Endothelial cell of hepatic sinusoid (primary cell): Measurements from ENCODE around the gene ZNF512B.
"Not testable (repeated sequence)": the region's sequence is repeated elsewhere in the genome, so short reads cannot be mapped to it uniquely, and the experiment has no call there.

Source experiments
- in situ Hi-C: cut with HindIII; loops from 2 replicates; pipeline ENCODE4 v1.10.0; 2017; ENCODE audit warnings: low sequenced_read_pairs

Gene ZNF512B, protein sequence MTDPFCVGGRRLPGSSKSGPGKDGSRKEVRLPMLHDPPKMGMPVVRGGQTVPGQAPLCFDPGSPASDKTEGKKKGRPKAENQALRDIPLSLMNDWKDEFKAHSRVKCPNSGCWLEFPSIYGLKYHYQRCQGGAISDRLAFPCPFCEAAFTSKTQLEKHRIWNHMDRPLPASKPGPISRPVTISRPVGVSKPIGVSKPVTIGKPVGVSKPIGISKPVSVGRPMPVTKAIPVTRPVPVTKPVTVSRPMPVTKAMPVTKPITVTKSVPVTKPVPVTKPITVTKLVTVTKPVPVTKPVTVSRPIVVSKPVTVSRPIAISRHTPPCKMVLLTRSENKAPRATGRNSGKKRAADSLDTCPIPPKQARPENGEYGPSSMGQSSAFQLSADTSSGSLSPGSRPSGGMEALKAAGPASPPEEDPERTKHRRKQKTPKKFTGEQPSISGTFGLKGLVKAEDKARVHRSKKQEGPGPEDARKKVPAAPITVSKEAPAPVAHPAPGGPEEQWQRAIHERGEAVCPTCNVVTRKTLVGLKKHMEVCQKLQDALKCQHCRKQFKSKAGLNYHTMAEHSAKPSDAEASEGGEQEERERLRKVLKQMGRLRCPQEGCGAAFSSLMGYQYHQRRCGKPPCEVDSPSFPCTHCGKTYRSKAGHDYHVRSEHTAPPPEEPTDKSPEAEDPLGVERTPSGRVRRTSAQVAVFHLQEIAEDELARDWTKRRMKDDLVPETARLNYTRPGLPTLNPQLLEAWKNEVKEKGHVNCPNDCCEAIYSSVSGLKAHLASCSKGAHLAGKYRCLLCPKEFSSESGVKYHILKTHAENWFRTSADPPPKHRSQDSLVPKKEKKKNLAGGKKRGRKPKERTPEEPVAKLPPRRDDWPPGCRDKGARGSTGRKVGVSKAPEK

DNA sequence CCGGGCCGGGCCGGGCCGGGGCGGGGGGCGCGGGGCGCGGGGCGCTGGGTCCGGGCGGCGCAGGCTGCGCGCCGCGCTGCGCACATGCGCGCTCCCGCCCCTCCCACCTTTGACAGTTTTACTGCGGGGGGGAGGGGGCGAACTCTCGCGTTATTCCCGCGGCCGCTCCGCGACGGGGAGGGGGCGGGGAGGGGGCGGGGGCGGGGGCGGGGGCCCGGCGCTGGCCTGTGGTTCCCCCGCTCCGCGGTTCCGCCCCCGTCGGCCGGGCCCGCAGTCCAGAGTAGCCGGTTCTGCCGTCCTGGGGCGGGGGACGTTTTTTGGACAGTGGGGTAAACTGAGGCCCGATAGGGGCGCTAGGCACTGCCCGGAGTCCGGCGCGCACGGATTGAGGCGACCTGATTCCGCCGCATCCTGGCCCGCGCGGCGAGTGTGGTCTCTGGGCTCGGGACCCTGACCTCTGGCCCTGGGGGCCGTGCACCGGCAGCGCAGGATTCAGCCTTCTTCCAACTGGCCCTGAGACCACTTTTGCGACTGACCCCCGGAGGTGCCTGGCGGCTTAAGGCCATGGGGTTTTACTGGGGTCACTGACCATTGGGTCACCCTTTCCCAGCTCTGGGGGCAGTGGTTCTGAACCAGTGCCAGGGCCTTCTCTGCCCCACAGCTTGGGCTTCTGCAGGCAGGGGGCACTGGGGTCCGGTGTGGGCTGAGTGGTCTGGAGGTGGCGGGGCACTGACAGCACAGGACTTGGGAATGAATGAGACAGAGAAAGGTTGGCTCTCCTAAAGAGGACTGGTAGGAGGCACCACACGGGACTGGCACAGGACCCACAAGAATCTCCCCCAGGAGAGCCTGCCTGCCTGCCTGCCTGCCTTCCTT, at the start of gene ZNF512B:
Gene ZNF512B, minus strand, starts transcription at position 93 of the 876 bp plus-strand sequence. CDS start 1,980 bp downstream, outside the sequence.
- in situ Hi-C loops: no loop called here

DNA sequence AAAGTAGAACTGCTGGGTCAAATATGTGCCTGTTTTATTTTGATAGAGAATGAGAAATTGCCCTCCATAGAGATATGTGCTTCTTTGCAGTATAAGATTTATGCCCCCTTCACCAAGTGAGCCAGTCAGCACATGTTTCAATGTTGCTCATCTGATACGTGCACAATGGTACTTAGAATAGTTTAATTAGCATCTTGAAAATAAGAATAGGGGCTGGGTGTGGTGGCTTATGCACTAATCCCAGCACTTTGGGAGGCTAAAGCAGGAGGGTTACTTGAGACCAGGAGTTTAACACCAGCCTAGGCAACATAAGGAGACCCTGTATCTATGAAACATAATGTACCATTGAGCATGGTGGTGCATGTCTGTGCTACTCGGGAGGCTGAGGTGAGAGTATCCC, 45.9 kb upstream of the ZNF512B start:
- in situ Hi-C loops: no loop called here

DNA sequence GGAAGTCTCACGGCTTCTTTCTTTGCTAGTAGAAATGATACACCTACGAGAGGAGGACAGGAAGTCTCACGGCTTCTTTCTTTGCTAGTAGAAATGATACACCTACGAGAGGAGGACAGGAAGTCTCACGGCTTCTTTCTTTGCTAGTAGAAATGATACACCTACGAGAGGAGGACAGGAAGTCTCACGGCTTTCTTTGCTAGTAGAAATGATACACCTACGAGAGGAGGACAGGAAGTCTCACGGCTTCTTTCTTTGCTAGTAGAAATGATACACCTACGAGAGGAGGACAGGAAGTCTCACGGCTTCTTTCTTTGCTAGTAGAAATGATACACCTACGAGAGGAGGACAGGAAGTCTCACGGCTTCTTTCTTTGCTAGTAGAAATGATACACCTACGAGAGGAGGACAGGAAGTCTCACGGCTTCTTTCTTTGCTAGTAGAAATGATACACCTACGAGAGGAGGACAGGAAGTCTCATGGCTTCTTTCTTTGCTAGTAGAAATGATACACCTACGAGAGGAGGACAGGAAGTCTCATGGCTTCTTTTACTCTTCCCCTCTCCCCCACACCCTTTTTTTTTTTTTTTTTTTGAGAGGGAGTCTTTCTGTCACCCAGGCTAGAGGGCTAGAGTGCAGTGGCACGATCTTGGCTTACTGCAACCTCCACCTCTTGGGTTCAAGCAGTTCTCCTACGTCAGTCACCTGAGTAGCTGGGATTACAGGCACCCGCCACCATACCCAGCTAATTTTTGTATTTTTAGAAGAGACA, 42.8 kb upstream of the ZNF512B start:
- in situ Hi-C loops: not testable (repeated sequence)

DNA sequence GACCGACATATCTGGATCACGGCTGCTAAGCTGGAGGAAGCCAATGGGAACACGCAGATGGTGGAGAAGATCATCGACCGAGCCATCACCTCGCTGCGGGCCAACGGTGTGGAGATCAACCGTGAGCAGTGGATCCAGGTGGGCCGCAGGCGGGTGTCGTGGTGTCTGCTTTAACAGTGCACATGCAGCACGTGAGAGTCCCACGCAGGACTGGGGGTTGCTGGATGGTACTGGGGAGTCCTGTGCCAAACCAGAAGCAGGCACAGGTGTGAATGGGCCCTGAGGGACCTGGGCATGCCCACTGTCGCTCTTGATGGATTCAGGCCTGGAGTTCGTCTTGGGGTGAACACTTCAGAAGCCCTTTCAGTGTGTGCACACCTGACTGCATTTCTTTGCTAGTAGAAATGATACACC, 41.6 kb upstream of the ZNF512B start:
- in situ Hi-C loops: no loop called here

DNA sequence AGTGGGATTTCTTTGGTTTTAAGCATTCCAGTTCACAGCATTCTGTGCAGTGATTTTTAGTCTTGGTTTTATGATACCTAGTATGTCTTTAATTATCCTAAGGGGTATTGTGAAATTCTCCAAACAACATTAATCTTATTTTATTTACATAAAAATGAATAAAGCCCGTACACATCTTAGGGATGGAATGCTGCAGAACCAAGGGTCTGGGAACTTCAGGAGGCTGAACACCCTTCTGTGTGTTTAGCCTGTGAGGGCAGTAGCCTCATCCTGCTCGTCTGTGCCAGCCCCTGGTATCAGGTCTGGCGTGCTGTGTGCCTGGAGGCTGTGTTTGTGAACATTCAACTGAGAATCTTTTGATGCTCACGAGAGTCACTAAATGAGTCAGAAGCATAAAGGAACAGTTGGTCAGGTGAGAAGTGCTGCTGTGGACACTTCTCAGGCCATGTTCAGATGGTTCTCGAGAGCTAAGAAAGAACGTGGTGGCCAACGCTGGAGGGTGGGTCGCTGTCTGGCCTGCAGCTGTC, 41.0 kb upstream of the ZNF512B start:
- in situ Hi-C loops: no loop called here

DNA sequence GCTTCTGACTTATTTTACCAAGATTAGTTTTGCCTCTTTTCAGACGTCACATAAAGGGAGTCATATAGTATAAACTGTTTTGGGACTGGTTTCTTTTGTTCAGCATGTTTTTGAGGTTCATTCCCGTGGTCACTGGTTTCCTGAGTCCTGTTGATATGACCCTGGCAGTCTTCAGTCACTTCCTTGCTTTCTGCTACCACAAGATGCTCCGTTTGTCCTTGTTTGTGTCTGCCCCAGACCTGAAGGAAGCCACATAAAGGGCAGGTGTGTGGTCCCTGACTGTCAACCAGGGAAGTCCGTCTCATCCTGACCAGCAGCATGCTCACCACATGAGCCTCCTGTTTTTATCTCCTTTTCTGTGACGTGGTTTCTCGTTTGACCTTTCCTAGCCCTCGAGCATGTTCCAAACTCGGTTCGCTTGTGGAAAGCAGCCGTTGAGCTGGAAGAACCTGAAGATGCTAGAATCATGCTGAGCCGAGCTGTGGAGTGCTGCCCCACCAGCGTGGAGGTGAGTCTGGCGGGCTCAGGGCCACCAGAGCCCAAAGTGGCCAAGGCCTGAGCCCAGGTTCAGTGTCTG, 40.2 kb upstream of the ZNF512B start:
- in situ Hi-C loops: loop anchor here (10.0 kb wide), 1 partner anchor 135 kb away; no protein-coding TSS in a partner anchor

DNA sequence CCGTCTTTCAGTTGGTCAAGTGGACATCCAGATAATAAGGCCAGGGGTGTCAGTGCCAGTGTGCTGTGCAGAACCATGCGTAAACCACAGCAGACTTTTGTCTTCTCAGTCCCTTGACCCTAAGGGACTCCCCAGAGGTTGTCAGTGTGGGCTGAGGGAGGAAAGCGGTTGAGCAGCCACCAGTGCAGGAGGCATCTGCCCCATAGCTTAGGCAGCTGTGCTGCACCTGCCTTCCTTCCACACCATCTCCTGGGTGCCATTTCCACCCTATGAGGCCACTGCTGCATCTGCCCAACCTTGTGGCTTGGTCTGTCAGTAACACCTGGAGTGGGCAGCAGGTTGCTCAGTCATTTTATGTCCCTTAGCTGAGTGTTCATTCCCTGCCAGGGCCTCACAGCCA, 37.2 kb upstream of the ZNF512B start:
- in situ Hi-C loops: loop anchor here (10.0 kb wide), 1 partner anchor 138 kb away; no protein-coding TSS in a partner anchor

DNA sequence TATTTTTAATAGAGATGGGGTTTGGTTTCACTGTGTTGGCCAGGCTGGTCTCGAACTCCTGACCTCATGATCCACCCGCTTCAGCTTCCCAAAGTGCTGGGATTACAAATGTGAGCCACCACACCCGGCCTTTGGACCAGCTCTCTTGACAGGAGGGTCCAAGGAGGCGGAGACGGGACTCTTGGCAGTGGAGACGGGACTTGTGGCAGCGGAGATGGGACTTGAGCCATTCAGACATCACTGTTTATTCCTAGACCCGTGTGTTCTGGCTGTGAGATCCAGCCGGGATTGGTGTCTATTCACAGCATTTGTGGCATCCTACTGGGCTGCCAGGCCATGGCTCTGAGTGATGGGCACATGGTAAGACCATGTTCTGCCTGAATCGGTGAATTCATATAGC, 36.8 kb upstream of the ZNF512B start:
- in situ Hi-C loops: loop anchor here (10.0 kb wide), 1 partner anchor 138 kb away; no protein-coding TSS in a partner anchor

DNA sequence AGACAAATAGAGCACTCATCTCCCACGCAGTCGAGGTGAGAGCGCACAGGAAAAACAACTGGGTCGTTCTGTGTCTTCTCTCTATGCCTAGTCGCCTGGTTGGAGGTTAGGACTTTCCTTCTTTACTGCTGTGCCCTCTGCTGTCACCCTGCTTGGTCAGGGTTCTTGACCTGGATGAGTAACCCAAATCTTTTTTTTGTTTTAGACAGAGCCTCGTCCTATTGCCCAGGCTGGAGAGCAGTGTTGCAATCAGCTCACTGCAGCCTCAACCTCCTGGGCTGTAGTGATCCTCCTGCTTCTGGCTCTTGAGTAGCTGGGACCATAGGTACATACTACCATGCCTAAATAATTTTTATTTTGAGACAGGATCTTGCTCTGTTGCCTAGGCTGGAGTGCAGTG, 35.7 kb upstream of the ZNF512B start:
- in situ Hi-C loops: loop anchor here (10.0 kb wide), 1 partner anchor 139 kb away; no protein-coding TSS in a partner anchor

DNA sequence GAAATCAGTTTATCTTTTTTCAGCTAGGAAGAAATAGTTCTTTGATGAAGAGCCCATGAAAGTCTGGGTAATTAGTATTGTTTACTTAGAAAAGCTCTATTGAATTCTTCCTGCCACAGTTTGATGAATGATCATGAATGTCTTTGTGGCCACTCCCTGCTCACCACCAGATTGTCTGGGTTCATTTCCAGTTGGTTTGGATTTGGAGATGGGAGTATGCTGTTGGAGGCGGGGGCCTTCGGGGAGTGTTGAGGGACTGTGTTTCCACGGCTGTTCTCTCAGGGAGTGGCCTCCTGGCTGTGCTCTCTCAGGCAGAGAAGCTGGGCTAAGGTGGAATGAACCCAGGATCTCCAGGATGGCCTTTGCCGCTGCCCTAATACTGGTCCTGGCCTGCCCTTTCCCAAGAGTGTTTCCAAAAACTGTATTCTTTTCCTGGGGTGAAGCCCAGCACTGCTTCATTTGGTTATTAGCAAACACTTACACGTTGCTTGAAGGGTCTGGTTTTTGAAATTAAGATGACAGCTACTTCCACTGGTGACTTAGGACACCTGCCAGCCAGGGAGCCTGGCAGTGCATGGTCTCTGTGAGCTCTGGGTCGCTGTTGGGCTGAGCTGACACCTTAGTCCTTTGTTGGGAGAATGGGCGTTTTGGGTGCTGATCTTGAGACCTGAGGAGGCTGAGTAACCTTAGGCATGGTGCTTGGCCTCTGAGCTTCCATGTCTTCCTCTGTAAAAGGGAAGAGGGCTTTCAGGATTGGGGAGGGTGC, 34.4 kb upstream of the ZNF512B start:
- in situ Hi-C loops: loop anchor here (10.0 kb wide), 1 partner anchor 141 kb away; no protein-coding TSS in a partner anchor

DNA sequence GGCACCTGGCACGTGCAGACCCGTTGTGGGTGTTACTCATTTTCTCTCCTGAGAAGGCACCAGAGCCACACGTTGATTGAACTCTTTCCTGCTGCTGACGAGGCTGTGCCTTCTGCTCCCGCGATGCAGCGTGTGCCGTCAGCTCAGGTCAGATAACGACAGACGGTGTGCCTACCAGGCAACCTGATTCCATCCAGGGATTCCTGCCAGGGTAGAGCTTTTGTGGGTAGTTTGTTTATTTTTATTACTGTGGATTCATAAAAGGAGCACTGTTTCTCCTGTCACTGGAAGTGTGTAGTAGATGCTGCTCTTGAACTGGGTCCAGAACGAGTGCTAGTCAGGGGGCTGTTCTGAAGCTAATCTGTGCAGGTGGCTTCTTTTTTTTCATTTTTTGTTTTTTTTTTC, 31.9 kb upstream of the ZNF512B start:
- in situ Hi-C loops: loop anchor here (10.0 kb wide), 1 partner anchor 143 kb away; no protein-coding TSS in a partner anchor

DNA sequence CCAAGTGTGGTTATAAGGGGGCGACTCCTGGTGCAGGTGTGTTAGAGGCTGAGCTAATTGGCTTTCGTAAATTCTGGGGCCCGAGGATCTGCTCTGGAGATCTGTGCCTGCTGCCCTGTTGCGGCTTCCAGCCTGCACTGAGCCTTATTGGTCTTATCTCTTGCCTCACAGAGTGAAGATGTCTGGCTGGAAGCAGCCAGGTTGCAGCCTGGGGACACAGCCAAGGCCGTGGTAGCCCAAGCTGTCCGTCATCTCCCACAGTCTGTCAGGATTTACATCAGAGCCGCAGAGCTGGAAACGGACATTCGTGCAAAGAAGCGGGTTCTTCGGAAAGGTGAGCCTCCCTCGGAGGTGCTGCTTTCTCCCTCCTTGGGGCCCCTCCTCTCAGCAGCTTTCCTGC, 31.2 kb upstream of the ZNF512B start:
- in situ Hi-C loops: loop anchor here (10.0 kb wide), 1 partner anchor 144 kb away; no protein-coding TSS in a partner anchor

DNA sequence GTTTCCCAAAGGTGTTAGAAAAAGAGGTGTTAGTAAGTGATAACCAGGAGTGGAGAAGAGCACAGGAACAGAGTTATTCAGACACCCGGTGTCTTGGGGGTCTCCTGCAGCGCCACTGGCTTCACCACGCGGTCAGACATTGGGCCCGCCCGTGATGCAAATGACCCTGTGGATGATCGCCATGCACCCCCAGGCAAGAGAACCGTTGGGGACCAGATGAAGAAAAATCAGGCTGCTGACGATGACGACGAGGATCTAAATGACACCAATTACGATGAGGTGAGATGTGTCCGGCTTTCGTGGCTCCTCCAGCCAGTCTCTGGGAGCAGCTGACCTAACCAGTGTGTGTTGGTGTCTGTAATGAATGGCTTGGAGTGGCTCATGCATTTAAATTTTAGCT, 13.2 kb upstream of the ZNF512B start:
- in situ Hi-C loops: no loop called here

DNA sequence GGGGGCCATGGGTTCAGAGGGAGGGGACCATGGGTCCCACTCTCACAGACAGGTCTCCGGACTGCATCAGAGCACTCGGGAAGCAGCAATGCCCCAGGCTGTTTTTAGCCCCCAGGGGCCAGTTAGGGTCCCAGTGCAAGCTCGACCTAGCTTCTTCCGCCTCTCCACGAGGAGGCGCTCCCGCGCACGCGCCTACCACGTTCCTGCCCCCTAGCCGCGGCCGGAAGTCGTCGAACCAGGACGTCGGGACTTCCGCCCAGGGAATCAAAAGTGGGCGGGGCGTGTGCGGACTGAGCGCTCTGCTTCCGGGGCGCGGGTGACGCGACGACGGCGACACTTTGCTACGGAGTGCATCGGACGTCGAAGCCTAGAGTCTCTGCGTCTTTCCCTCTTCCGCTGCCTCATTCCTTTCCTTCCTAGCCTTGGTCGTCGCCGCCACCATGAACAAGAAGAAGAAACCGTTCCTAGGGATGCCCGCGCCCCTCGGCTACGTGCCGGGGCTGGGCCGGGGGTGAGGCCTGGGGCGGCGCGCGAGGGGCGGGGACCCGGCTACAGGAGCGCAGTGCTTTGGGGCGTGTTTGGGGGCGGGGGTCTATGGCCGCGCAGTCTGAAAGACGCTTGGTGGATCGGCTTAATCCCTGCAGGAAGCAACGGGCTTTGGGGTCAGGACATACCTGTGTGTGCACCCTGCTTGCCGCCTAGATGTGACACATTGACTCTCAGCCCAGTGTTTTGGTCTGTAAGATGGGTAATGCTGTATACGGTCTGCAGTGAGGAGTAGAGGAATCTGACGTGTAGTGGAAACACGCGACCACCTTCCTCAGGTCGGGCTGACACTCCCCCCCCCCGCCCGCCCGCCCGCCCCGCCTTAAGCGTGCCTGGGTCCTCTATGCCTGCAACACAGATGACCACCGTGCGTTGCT, 11.3 kb upstream of the ZNF512B start, which contains the start of gene PRPF6:
Gene PRPF6, plus strand, starts transcription at position 327 of the 923 bp plus-strand sequence. Its CDS starts 114 bp downstream, at position 441.
- in situ Hi-C loops: no loop called here

DNA sequence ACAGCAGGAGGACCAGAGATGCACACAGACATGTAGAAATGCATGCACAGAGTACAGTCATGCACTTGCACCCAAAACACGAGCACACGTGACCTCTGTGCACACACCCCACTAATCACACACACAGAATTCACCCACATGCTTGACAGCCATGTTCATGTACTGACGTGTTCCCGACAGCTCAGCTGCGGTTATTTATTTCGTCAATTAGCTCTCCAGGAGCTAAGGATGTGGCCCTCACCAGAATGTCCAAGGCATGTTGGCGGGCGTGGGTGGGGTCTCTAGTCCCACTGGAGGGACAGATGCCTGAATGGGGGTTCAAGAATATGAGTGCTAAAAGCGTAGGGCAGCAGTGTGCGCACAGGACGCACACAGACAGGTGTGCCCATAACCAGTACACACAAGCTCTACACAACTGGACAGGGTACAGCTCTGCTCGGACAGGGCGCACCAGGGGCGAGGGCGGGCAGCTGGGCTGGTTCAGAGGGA, 10.6 kb upstream of the ZNF512B start:
- in situ Hi-C loops: no loop called here

DNA sequence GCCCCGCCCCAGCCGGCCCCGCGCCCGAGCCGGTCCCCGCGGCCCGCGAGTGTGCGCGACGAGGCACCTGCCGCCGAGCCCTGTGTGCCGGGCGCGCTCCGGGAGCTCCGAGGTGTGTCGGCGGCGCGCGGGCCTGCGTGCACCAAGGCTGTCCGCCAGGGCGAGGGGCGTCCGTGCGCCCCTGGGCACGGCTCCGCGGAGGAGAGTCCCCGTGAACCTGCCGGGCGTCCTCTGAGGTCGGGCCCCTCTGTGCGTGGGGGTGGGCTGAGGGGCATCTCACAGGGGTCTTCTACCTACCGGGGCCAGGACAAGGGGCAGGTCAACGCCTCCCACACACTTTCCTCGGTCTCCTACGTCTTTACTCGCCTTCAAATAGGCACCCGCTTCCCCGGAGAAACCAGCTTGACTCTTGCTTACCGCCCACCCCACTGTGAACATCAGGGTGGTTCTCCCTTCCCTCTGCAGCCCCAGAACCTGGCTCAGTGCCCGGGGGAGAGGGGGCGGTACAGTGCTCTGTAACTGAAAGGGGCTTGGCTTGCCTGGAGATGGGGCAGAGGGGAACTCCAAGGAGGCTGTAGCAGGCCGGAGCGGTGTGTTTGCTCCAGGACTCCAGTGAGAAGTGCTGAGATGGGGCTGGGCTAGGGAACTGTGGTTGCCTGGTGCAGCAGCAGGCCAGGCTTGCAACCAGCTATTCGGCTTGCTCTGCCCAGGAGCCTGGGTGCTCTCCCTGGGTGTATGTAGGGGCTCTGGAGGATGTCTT, 10.0 kb upstream of the ZNF512B start, which contains the start of gene SAMD10:
Gene SAMD10, minus strand, starts transcription at position 86 of the 760 bp plus-strand sequence. CDS start 175 bp downstream, outside the sequence.
- in situ Hi-C loops: no loop called here
